SK-N-SH (cell line): ENCODE data around the gene TMEM134. TPM values are rescaled to one million over a fixed set of nuclear protein-coding genes. Genes with fewer than 3 reads are reported as not detected.

Experiments used
- CTCF ChIA-PET: fragments of 300-600, 350-600 bp; formaldehyde crosslinking; extraction: SDS; loops from one replicate; lab custom pipeline; 2021; lab: Yijun Ruan, JAX
- POLR2A ChIA-PET: fragments of 350-600 bp; sonication (Branson Sonifier 250); formaldehyde crosslinking; extraction: SDS; loops from one replicate; lab custom pipeline; 2020; ENCODE audit warnings: antibody characterized with exemption, inconsistent platforms; lab: Yijun Ruan, JAX
- DNase-seq: peaks from one replicate; pipeline ENCODE4 v3.0.0; 2012
- H2AFZ ChIP-seq: fragments of 200-600 bp; sonication (generic); 2 replicates; pipeline ENCODE4 v1.8.1; 2016; ENCODE audit warnings: antibody characterized with exemption, mild to moderate bottlenecking, low read depth
- H3F3A ChIP-seq: fragments of 200-600 bp; sonication (generic); replicated peaks from 2 replicates; pipeline ENCODE3; 2016; ENCODE audit warnings: antibody characterized with exemption, mild to moderate bottlenecking; ENCODE audit not compliant: insufficient read depth
- H3K27ac ChIP-seq, 2 experiments: fragments of 200-500 bp in 1 of 2; fragments of 200-600 bp in 1 of 2; sonication (Bioruptor generic) in 1 of 2; sonication (generic), shearing (Covaris generic) in 1 of 2; 2 replicates each; pipeline versions ENCODE4 v1.5.1 to v1.6.1; 2014 to 2016; ENCODE audit warnings: low read depth in 2 of 2, inconsistent platforms in 1 of 2, low read length in 1 of 2, mild to moderate bottlenecking in 1 of 2, mixed read lengths in 1 of 2
- H3K27me3 ChIP-seq: fragments of 200-600 bp; sonication (generic), shearing (Covaris generic); 2 replicates; pipeline ENCODE4 v1.6.1; 2016; ENCODE audit warnings: mixed run types; ENCODE audit not compliant: insufficient read depth
- H3K36me3 ChIP-seq, 2 experiments: fragments of 200-500 bp in 1 of 2; fragments of 200-600 bp in 1 of 2; sonication (Bioruptor generic) in 1 of 2; sonication (generic) in 1 of 2; replicated peaks in 1 of 2; 2 replicates each; pipeline versions ENCODE3 to v1.5.1; 2014 to 2016; ENCODE audit warnings: low read length in 1 of 2, mild to moderate bottlenecking in 1 of 2; ENCODE audit not compliant: insufficient read depth in 2 of 2, control insufficient read depth in 1 of 2
- H3K4me1 ChIP-seq, 2 experiments: fragments of 200-500 bp in 1 of 2; fragments of 200-600 bp in 1 of 2; sonication (Bioruptor generic) in 1 of 2; sonication (generic), shearing (Covaris generic) in 1 of 2; 2 replicates each; pipeline versions ENCODE4 v1.5.1 to v1.6.1; 2014 to 2016; ENCODE audit warnings: low read depth in 1 of 2, low read length in 1 of 2, mixed run types in 1 of 2; ENCODE audit not compliant: insufficient read depth in 2 of 2, control insufficient read depth in 1 of 2
- H3K4me2 ChIP-seq: fragments of 200-600 bp; sonication (generic), shearing (Covaris generic); 2 replicates; pipeline ENCODE4 v1.6.1; 2017; ENCODE audit warnings: mixed run types
- H3K4me3 ChIP-seq, 2 experiments: fragments of 200-500 bp in 1 of 2; fragments of 200-600 bp in 1 of 2; sonication (Bioruptor generic) in 1 of 2; sonication (generic), shearing (Covaris generic) in 1 of 2; 2 replicates each; pipeline versions ENCODE4 v1.5.1 to v1.8.1; 2014 to 2016; ENCODE audit warnings: low read depth in 2 of 2, inconsistent platforms in 1 of 2, low read length in 1 of 2, mild to moderate bottlenecking in 1 of 2, mixed read lengths in 1 of 2, moderate library complexity in 1 of 2
- H3K79me2 ChIP-seq: fragments of 200-600 bp; sonication (generic); 2 replicates; pipeline ENCODE4 v1.8.1; 2017; ENCODE audit warnings: mild to moderate bottlenecking; ENCODE audit not compliant: insufficient read depth
- H3K9ac ChIP-seq: fragments of 200-600 bp; sonication (generic); 2 replicates; pipeline ENCODE4 v1.6.1; 2017; ENCODE audit warnings: mixed run types
- H3K9me2 ChIP-seq: fragments of 200-600 bp; sonication (generic); 2 replicates; pipeline ENCODE4 v1.6.1; 2017; ENCODE audit warnings: mixed run types
- H3K9me3 ChIP-seq: fragments of 200-600 bp; sonication (generic); 2 replicates; pipeline ENCODE4 v1.6.1; 2017; ENCODE audit warnings: mixed run types, mild to moderate bottlenecking, moderate library complexity
- H4K20me1 ChIP-seq: fragments of 200-600 bp; sonication (generic); 2 replicates; pipeline ENCODE4 v1.6.1; 2017; ENCODE audit warnings: mild to moderate bottlenecking, mixed run types; ENCODE audit not compliant: insufficient read depth
- EP300 ChIP-seq, 2 experiments: IDR thresholded peaks; 2 replicates each; pipeline versions ENCODE4 v1.4.0 to v1.6.1; 2012; ENCODE audit warnings: borderline replicate concordance in 1 of 2, low read depth in 1 of 2, low read length in 1 of 2
- EZH2phosphoT487 ChIP-seq: fragments of 200-600 bp; sonication (generic); IDR thresholded peaks from 2 replicates; pipeline ENCODE4 v1.6.1; 2017; ENCODE audit warnings: low read depth, mixed run types, mild to moderate bottlenecking, antibody characterized with exemption, moderate library complexity, borderline replicate concordance
- JUND ChIP-seq: IDR thresholded peaks from 2 replicates; pipeline ENCODE4 v1.4.0; 2012
- MAX ChIP-seq: IDR thresholded peaks from 2 replicates; pipeline ENCODE4 v1.4.0; 2012; ENCODE audit warnings: low read depth
- MEF2A ChIP-seq: IDR thresholded peaks from 2 replicates; pipeline ENCODE4 v1.4.0; 2012; ENCODE audit warnings: low read depth, borderline replicate concordance
- TAF1 ChIP-seq: IDR thresholded peaks from 2 replicates; pipeline ENCODE4 v1.6.1; 2012; ENCODE audit warnings: low read depth, mild to moderate bottlenecking, low read length, moderate library complexity, borderline replicate concordance
- TCF12 ChIP-seq: IDR thresholded peaks from 2 replicates; pipeline ENCODE4 v1.4.0; 2012
- WGBS: methylation state at CpG from one replicate; pipeline ENCODE4 v1.1.6; 2017; ENCODE audit warnings: low lambda C conversion rate; 5-methylcytosine and 5-hydroxymethylcytosine counted together
- polyA plus RNA-seq, 3 experiments: library from polyadenylated mRNA; depleted of rRNA; stranded (reverse); fragments of >200 nt; gene quantifications; 2 replicates each; pipeline ENCODE4 v1.2.3, GENCODE V29; 2012
- TF ChIP-seq, protein P1 (sequence below): IDR thresholded peaks from 2 replicates; pipeline ENCODE4; 2012
- TF ChIP-seq, protein P2 (sequence below): fragments of 150-350 bp; IDR thresholded peaks from 2 replicates; pipeline ENCODE4 v1.6.1; 2017; ENCODE audit warnings: antibody characterized with exemption, low read length, low read depth, borderline replicate concordance

The TMEM134 gene
- polyA plus RNA-seq, 1 of the 3 experiments (the other 2 are of a cell fraction) = 132 TPM

- TF ChIP-seq, protein P1, sequence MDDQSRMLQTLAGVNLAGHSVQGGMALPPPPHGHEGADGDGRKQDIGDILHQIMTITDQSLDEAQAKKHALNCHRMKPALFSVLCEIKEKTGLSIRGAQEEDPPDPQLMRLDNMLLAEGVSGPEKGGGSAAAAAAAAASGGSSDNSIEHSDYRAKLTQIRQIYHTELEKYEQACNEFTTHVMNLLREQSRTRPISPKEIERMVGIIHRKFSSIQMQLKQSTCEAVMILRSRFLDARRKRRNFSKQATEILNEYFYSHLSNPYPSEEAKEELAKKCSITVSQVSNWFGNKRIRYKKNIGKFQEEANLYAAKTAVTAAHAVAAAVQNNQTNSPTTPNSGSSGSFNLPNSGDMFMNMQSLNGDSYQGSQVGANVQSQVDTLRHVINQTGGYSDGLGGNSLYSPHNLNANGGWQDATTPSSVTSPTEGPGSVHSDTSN = no peak
- TF ChIP-seq MAX = no peak
- TF ChIP-seq, protein P2, sequence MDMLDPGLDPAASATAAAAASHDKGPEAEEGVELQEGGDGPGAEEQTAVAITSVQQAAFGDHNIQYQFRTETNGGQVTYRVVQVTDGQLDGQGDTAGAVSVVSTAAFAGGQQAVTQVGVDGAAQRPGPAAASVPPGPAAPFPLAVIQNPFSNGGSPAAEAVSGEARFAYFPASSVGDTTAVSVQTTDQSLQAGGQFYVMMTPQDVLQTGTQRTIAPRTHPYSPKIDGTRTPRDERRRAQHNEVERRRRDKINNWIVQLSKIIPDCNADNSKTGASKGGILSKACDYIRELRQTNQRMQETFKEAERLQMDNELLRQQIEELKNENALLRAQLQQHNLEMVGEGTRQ = no peak
- no peak for TF ChIP-seq EZH2phosphoT487
- TF ChIP-seq MEF2A = no peak
- TF ChIP-seq JUND = no peak
- no peak for TF ChIP-seq TAF1
- no peak for TF ChIP-seq EP300 (IDR thresholded peaks at IDR 0.05; ENCODE audit: borderline replicate concordance in 1 of 2, low read depth in 1 of 2, low read length in 1 of 2)
- Histone ChIP-seq H3F3A (peaks cover 8% of the 10 kb centered on the region), H3K9ac (no peak overlapping the region), H3K9me3 (no peaks in the 10 kb centered on the region), H3K4me3 (no peak overlapping the region), H3K27me3 (no peaks in the 10 kb centered on the region), H2AFZ (no peak overlapping the region), H3K9me2 (no peaks in the 10 kb centered on the region), H3K36me3 (no peaks in the 10 kb centered on the region), H3K27ac (no peak overlapping the region), H3K79me2 (no peaks in the 10 kb centered on the region), H4K20me1 (no peaks in the 10 kb centered on the region), H3K4me1 (peaks cover 0 to 1% of the 10 kb centered on the region in 2 experiments; a peak in 1 of 4 replicates), H3K4me2 (no peak overlapping the region)
- CTCF ChIA-PET = interaction anchor here (1.6 kb wide), 1 partner anchor 12 kb away, joined by 5 read pairs; the partner anchor contains the start of gene TMEM134
- WGBS = 77% methylated on average over 11 of the region's 12 CpGs
- DNase-seq = no peak
- POLR2A ChIA-PET = no interaction called here
Measured at GRCh38 chr11:67457453-67457852, 11.6 kb downstream of the TMEM134 start.

GRCh38 chr11:67456068-67456705, 12.9 kb downstream of the TMEM134 start:
- H3K4me3 ChIP-seq = no peak overlapping the region
- DNase-seq = no peak
- no peak for TF ChIP-seq TCF12
- TF ChIP-seq MAX = no peak
- no peak for TF ChIP-seq MEF2A
- TF ChIP-seq, all 33 proteins: peak for 0
- Histone ChIP-seq H3K9ac (no peak overlapping the region), H3K27ac (no peak overlapping the region), H3K9me3 (no peaks in the 10 kb centered on the region), H2AFZ (no peak overlapping the region), H3K27me3 (no peaks in the 10 kb centered on the region), H3F3A (peaks cover 3% of the 10 kb centered on the region), H3K4me1 (peaks cover 0 to 4% of the 10 kb centered on the region in 2 experiments; a peak in 1 of 4 replicates), H3K79me2 (no peaks in the 10 kb centered on the region), H3K9me2 (no peaks in the 10 kb centered on the region), H4K20me1 (no peaks in the 10 kb centered on the region), H3K36me3 (no peaks in the 10 kb centered on the region), H3K4me2 (no peak overlapping the region)
- CTCF ChIA-PET = no interaction called here
- no CpG with 5 or more reads among the region's 25 CpGs for WGBS
- POLR2A ChIA-PET = no interaction called here
